Esophagus squamous epithelium (tissue), 4 donors: ENCODE results near the gene N4BP3.

Experiments
- CTCF ChIP-seq, 6 experiments: fragments of 450-650 bp in 4 of 6; fragments of 200-600 bp in 2 of 6; sonication (generic) in 2 of 6; IDR thresholded peaks; one replicate each; pipeline ENCODE4 v1.5.1; 2016 to 2019; ENCODE audit warnings: antibody characterized with exemption in 6 of 6, mild to moderate bottlenecking in 4 of 6, moderate library complexity in 4 of 6
- POLR2A ChIP-seq, 4 donors: fragments of 450-650 bp; IDR thresholded peaks; one replicate each; pipeline ENCODE4 v1.6.1; 2017; ENCODE audit warnings: antibody characterized with exemption in 4 of 4, mild to moderate bottlenecking in 4 of 4, moderate library complexity in 3 of 4

- TF ChIP-seq POLR2A (IDR thresholded peaks at IDR 0.05) (no peak), CTCF (IDR thresholded peaks at IDR 0.05) (no peak)
Observed at GRCh38 chr5:178119915-178120606, 6.7 kb downstream of the N4BP3 start.
